AG04449 (cell line): Measurements from ENCODE around the gene MSI2.

Experiments
- CTCF ChIA-PET: fragments of 350-600 bp; formaldehyde crosslinking; extraction: SDS; loops from one replicate; lab custom pipeline; 2021; ENCODE audit warnings: antibody characterized with exemption; lab: Yijun Ruan, JAX
- POLR2A ChIA-PET: fragments of 400-600, 350-600 bp; formaldehyde crosslinking; extraction: SDS; loops from one replicate; lab custom pipeline; 2020; ENCODE audit warnings: antibody characterized with exemption, inconsistent platforms; lab: Yijun Ruan, JAX
- DNase-seq: peaks from one replicate; pipeline ENCODE4 v3.0.0-alpha.2; 2010; ENCODE audit warnings: low read depth, low spot score
- H3K4me3 ChIP-seq: 2 replicates; pipeline ENCODE4 v1.5.1; 2011; ENCODE audit warnings: low read depth, mild to moderate bottlenecking, control low read depth, low read length
- CTCF ChIP-seq: IDR thresholded peaks from one replicate; pipeline ENCODE4 v1.5.1; 2011; ENCODE audit warnings: mild to moderate bottlenecking, moderate library complexity, low read length, control low read depth, inconsistent platforms; ENCODE audit not compliant: insufficient read depth; ENCODE audit errors: missing control alignments

MSI2 gene

GRCh38 chr17:57634713-57635465, 378.6 kb downstream of the MSI2 start:
- no peak for TF ChIP-seq CTCF
- CTCF ChIA-PET = interaction anchor here (0.7 to 2.4 kb wide), 4 partner anchors 37 to 392 kb away, joined by 3 to 10 read pairs (median 4); no protein-coding TSS in a partner anchor
- POLR2A ChIA-PET = no interaction called here

GRCh38 chr17:57636274-57636673, 380.0 kb downstream of the MSI2 start:
- no peak for DNase-seq
- no peak overlapping the region for H3K4me3 ChIP-seq
- TF ChIP-seq CTCF = no peak
- ChIA-PET CTCF (interaction anchor here (2.2 to 2.4 kb wide), 2 partner anchors 36 to 394 kb away, joined by 6 to 10 read pairs; no protein-coding TSS in a partner anchor), POLR2A (no interaction called here)

More at GRCh38 chr17:57634713-57635465, 378.6 kb downstream of the MSI2 start:
- H3K4me3 ChIP-seq = no peak overlapping the region
- no peak for DNase-seq

- no peak for TF ChIP-seq CTCF
- no peak overlapping the region for H3K4me3 ChIP-seq
- ChIA-PET CTCF (interaction anchor here (1.2 to 2.4 kb wide), 5 partner anchors 34 to 394 kb away, joined by 4 to 13 read pairs (median 6); no protein-coding TSS in a partner anchor), POLR2A (no interaction called here)
- no peak for DNase-seq
Observed at GRCh38 chr17:57636985-57637665, 380.8 kb downstream of the MSI2 start.

GRCh38 chr17:57637666-57638010, 381.3 kb downstream of the MSI2 start:
- POLR2A ChIA-PET = no interaction called here
- CTCF ChIA-PET = interaction anchor here (1.2 to 2.4 kb wide), 4 partner anchors 34 to 395 kb away, joined by 4 to 13 read pairs (median 6); no protein-coding TSS in a partner anchor
- no peak for DNase-seq
- H3K4me3 ChIP-seq = no peak overlapping the region
- no peak for TF ChIP-seq CTCF

GRCh38 chr17:57638284-57638683, 382.0 kb downstream of the MSI2 start:
- CTCF ChIA-PET = interaction anchor here (1.2 to 2.4 kb wide), 4 partner anchors 33 to 396 kb away, joined by 4 to 13 read pairs (median 6); no protein-coding TSS in a partner anchor
- TF ChIP-seq CTCF = no peak
- DNase-seq = no peak
- POLR2A ChIA-PET = no interaction called here
- no peak overlapping the region for H3K4me3 ChIP-seq

- DNase-seq = no peak
- ChIA-PET CTCF (no interaction called here), POLR2A (no interaction called here)
- H3K4me3 ChIP-seq = no peak overlapping the region
- no peak for TF ChIP-seq CTCF
Observed at GRCh38 chr17:57639381-57639780, 383.1 kb downstream of the MSI2 start.
